Right ventricle myocardium superior (tissue), 1 donor: ENCODE measurements around the gene FUT2. TPM values are rescaled to one million over a fixed set of nuclear protein-coding genes. Genes with fewer than 3 reads are reported as not detected.

ENCODE experiments used
- ATAC-seq: fragments of 200-7000 bp; cut with Tn5 transposase; one replicate; pipeline ENCODE4 v1.9.1; 2020; ENCODE audit warnings: mild to moderate bottlenecking; ENCODE audit not compliant: poor library complexity
- DNase-seq: peaks from one replicate; pipeline ENCODE4 v3.0.0-alpha.2; 2020
- intact Hi-C: fragments of 100-400 bp; cut with DNase I; formaldehyde crosslinking; loops from one replicate; pipeline ENCODE4 v1.11.2; 2022
- total RNA-seq: library from RNA; stranded (reverse); fragmentation: NEBNext Ultra II Directional; extraction: Animal tissue kit (Norgen Biotek cat#: 25700); gene quantifications from one replicate; pipeline ENCODE4 v1.2.1, GENCODE V29; 2021
- donor health status: DM: no; HTN: yes; CAD: no; lungs with severe emphysema.

Gene FUT2
- total RNA-seq, 1 donor from 2014 or later: not detected

DNA sequence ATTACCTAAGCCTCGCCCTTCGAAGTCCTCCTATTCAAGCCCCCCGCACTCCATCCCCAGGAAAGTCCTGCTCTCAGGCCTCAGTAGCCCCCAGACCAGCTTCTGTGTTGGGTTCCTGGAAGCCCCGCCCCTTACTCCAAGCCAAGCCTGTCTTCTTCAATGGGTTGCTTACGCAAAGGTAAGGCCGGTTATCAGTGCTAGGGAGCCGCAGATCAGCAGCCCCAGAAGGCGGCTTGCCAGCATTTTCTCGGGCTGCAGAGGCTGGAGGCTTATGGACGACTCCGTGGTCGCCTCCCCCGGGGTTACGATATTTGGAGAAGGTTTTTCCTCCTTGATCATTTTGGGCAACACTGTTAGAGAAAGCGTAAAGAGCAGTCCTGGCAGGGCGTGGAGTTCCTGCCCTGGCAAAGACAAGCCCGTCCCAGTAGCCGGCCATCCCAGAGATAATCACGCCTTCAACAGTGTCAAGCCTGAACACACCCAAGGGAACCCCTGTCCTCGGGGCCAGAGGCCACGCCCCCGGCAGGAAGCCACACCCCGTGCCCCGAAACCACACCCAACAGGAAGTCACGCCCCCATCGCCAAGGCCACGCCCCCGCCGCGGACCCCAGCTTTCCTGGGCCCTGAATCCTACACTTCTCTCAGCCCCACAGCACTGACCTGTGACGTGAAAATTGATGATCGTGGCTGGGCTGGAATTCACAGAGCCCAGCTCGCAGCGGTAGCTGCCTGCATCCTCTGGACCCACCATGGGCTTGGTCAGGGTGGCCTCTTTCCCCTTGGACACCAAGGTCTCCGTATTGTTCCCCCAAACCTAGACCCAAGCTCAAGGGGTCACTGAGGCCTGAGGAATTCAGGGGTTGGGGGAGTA is 45.6 kb downstream of the FUT2 start:
- peak; percentile 16 for ATAC-seq
- peak; percentile 64 for DNase-seq
- intact Hi-C loops: no loop called here

DNA sequence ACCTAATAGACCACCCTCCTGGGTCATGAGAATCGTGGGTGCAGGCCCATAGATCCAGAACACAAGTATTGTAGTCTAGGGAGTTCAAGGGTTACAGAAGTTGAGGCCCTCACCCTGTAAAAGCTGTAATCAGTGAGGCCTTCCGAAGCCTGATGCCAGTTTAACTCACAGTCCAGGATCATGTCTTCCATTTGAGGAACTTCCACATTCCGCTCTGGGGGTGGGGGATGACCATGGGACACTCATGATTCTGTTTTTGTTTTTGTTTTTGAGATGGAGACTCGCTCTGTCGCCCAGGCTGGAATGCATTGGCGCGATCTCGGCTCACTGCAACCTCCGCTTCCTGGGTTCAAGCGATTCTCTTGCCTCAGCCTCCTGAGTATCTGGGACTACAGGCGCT is 46.3 kb downstream of the FUT2 start:
- intact Hi-C loops: no loop called here
- no peak for DNase-seq
- no peak for ATAC-seq

DNA sequence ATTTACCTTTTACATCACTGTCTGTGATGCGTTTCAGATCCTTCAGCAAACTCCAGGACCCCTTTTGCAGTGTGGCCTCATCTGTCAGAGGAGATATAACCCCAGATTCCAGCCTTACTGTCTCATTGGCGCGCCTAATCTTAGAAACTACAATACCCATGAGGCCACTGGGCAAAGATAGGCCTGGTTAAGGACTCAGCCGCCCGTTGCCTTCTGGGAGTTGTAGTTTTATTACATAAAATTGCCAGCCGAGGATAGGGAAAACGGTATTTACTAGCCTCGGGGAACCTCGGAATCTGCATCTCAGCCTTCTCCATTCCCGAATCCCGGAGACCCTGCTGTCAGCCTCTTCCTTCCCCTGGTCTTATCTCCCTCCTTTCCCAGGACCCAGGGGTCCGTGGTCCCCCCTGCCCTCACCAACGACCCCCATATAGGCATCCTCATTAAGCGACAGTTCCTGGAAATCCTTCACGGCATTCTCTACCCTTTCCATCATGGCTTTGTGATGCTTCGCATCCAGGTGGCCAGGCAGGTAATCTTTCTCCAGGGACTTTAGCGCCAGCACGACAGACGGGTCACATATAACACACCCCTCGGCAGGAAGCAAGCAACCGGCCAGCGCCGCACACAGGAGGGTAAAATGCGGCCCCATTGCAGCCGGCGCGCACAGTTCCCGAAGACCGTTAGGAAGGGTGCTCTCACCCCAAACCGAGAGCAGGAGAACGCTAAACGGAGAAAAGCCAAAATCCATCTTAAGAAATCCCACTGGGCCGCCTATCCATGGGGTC is 49.6 kb downstream of the FUT2 start:
- DNase-seq (peak; percentile 60), ATAC-seq (peak; percentile 61)
- intact Hi-C loops: no loop called here

DNA sequence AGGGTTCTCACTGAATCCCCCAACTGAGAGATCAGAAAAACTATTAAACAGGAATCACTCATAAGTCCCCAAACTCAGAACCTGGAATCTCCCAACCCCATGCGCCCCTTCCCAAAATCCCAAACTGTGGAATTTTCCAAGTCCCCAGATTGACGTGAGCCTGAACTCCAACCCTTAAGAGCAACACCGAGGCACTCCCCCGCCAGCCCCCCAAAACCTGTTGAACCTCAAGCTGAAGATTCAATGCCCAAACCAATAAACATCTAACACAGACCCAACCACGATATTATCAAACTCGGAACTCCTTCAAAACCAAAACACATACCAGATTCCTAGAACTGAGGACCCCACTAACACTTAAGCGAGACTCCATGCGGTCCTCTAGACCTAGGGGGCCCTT is 50.3 kb downstream of the FUT2 start:
- ATAC-seq (no peak), DNase-seq (peak; percentile 9)
- intact Hi-C loops: no loop called here

DNA sequence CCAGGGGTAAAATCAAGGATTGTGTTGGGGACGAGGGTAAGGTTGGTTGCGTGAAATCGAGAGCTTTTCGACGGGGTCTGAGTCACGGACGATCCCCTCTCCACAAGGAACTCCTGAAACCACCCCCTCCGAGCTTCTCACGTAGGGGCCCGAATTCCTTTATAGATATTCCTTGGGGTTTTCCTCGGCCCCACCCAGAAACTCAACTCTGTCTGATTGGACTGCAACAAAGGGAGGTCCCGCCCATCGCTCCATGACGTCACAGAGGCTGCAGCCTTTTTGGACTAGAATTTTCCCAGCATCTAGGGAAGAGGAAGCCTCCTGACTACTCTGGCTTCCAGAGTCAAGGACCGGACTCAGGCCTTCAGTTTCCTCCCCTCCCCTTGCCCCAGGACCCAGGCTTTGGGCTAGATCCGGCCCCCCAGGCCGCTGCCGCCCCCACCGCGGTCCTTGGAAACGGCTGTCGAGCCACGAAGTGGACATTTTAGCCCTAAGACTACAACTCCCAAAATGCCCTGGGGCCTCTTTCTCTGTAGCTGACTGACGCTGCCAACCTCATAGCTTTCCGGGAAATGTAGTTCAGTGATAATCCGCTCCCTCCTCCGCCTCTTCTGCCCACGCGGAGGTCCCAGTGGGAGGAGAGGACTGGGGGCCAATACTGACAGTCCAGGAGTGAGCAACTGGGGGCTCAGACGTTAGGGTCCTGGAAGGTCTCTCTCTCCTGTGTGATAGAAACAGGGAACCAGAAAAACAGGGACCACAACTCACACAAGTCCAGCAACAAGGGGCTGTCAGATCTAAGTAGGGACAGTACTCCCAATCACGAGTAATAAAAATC is 51.2 kb downstream of the FUT2 start, which contains the start of gene IZUMO1:
IZUMO1 (minus strand) TSS at position 172 of the 838 bp plus-strand sequence. CDS start 1,050 bp downstream, outside the sequence.
- intact Hi-C loops: no loop called here
- ATAC-seq (peak; percentile 88), DNase-seq (peak; percentile 90)

DNA sequence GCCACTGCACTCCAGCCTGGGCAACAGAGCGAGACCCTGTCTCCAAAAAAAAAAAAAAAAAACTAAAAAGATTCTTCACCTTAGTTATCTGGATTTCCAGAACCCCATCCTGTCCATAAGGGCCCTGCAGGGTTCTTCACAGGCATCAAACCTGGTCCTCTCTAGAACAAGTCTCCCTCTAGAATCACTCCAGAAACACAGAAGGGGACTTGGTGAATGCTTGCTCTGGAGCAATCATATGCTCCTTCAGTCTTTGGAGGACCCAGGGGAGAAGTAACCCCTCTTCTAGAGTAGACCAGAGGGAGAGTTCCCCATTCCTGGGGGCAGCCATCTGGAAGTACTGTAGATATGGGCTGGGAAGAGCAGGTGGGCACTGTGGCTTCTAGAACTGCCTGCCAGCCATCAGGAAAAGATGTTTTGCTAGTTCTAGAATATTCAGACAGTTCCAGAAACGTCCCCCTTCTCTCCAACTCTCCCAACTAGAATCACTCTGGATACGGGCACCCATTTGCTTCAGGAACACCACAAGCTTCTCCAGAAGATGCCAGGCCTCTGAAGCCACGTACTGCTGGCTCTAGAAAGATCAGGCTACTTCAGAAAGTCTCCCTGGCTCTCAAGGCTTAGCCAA is 53.9 kb downstream of the FUT2 start:
- ATAC-seq: no peak
- no peak for DNase-seq
- intact Hi-C loops: no loop called here

DNA sequence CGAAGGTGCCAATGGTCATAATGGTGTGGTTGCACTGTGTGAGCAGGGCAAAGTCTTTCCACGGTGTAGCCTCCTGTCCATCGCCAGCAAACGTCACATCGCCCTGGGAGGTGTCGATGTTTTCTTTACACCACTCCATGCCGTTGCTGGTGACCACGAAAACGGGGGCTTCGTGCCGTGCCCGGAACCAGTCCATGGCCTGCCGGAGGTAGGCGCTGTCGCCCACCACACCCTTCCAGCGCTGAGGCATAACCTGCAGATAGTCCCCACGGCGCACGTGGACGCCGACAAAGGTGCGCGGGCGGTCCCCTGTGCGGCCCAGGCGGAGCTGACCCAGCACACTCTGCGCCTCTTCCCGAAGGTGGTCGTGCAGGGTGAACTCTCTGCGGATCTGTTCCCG is 54.6 kb downstream of the FUT2 start:
- intact Hi-C loops: no loop called here
- ATAC-seq (no peak), DNase-seq (no peak)

DNA sequence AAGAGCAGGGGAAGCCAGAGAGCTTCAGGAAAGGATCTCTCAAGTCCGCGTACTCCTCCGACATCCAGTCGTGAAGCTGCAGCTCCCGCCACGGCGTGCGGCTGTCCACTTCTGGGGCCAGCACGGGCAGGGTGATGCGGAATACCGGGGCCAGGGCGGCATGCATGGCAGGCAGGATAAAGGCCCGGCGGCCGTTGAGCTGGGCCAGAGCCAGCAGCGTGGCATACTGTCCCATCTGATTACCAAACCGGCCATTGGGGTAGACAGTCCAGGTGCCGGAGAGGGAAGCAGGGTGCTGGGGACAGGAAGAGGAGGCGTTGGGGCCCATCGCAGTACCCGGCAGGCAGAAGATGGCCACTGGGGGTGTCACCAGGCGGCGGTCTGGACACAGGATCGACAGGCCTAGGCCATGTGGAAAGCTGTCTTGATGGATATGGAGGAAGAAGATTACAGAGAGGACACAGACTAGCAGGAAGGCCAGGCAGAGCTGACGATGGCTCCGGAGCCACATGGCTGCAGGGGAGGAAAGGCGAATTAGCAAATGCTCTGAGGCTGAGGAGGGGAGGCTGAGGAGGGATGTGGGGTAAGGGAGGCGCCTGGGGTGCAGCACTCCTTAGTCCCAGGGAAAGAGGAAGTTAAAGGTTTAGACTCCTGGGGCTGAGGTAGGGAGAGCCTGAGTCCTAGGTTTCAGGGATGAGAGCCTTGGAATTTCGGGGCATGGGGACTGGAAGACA is 55.2 kb downstream of the FUT2 start:
- no peak for DNase-seq
- no peak for ATAC-seq
- intact Hi-C loops: no loop called here

DNA sequence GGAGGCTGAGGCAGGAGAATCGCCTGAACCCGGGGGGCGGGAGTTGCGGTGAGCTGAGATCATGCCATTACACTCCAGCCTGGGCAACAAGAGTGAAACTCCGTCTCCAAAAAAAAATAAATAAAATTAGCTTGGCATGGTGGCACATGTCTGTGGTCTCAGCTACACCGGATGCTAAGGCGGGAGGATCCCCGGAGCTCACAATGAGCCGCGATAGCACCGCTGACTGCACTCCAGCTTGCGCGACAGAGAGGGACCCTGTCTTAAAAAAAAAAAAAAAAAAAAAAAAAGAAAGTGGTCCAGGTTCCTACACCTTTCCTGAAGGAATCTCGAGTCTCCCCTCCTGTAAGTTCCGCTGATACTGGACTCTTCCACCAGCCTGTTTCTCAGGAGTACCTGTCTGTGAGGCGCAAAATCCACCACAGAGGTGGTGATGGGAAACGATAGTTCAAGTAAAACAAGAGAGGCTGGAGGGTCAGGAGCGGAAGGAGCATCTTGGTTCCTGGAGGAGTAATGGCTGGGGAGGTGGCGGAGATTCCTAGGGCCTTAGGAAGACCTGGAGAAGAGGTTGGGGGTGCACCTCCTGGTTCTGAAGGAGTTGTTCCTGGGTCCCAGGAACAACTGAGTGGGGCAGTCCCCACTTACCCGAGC is 56.2 kb downstream of the FUT2 start:
- intact Hi-C loops: no loop called here
- DNase-seq (no peak), ATAC-seq (no peak)

DNA sequence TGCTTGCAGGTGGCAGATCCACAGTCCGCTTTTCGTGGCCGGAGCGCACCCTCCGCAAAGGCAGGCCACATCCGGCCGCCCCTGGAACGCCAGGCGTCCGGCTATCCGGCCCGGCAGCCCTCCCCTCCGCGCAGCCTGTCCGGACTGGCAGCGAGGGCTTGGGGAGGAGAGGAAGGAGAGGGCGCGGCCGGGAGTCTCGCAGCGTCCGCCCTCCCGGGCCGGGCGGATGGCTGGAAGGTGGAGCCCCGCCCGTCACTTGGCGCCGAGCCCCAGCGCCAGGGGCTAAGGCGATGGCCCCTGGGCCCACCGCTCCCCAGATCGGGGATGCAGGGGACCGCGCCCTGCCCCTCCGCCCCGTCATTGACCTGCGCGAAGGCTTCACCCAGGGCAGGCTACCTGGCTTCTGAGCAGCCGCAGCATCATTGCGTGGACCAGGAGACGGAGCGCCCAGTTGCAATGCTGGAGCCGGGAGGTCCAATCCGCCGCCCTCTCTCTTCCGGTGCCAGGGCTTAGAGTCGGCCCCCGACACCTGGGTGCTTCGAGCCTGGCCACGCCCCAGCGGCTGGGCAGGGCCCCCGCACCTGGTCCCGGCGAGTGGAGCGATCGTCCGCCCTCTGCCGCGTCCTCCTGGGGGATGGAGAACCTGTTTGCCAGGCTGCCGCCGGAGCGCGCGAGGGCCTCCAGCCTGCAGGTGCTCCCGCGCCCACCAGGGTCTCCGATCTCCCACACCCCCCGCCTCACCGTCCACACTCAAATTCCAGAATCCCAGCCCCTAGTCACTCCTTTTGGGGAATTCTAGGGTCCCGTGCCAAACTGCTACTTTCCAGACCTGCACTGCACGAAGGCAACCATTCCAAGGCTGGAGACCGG is 57.0 kb downstream of the FUT2 start, which contains the start of gene FUT1:
FUT1 (minus strand) TSS at position 146 of the 870 bp plus-strand sequence. CDS start 1,360 bp downstream, outside the sequence.
- peak; percentile 79 for ATAC-seq
- intact Hi-C loops: no loop called here
- peak; percentile 82 for DNase-seq

DNA sequence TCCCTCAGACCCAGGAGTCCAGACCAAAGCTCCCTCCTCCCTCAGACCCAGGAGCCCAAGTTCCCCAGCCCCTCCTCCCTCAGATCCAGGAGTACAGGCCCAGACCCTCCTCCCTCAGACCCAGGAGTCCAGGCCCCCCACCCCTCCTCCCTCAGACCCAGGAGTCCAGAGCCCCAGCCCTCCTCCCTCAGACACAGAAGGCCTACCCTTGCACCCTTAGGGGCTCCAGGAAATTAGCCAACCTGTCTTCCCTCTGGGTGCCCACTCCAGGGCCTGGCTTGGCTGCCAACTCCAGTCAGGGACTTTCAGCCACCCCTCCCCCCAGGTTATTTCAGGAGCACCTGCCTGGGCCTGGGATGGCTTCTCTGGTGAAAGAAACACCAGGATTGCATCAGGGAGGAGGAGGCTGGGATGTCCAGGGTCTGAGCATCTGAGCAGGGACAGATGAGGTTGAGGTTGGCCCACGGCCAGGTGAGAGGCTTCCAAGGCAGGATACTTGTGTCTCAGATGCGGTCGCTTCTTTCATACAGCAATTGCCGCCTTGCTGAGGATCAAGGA is 59.4 kb downstream of the FUT2 start, which contains the start of gene FGF21:
FGF21 (plus strand) TSS at position 441 of the 558 bp plus-strand sequence. CDS start 713 bp downstream, outside the sequence.
- no peak for DNase-seq
- ATAC-seq: no peak
- intact Hi-C loops: no loop called here

Other genes starting within 250 kb of the FUT2 start
- gene GRWD1, start 250.0 kb upstream of the FUT2 start, total RNA-seq: 16.9 TPM
- gene KCNJ14, start 240.4 kb upstream of the FUT2 start, total RNA-seq: 0.24 TPM
- 29.8 TPM for gene CYTH2, start 226.6 kb upstream of the FUT2 start, total RNA-seq
- gene LMTK3, start 184.1 kb upstream of the FUT2 start, total RNA-seq: 0.70 TPM
- 0.22 TPM for gene SULT2B1, start 143.8 kb upstream of the FUT2 start, total RNA-seq
- gene SPACA4, start 89.2 kb upstream of the FUT2 start, total RNA-seq: not detected
- not detected for gene FAM83E, start 80.9 kb upstream of the FUT2 start, total RNA-seq
- gene RPL18, start 76.8 kb upstream of the FUT2 start, total RNA-seq: 526 TPM
- 7.6 TPM for gene SPHK2, start 76.5 kb upstream of the FUT2 start, total RNA-seq
- gene DBP, start 58.6 kb upstream of the FUT2 start, total RNA-seq: 14.5 TPM
- 7.5 TPM for gene CA11, start 49.8 kb upstream of the FUT2 start, total RNA-seq
- gene NTN5, start 23.0 kb upstream of the FUT2 start, total RNA-seq: not detected
- gene MAMSTR, start 23.8 kb downstream of the FUT2 start, total RNA-seq: 4.8 TPM
- 15.1 TPM for gene RASIP1, start 44.6 kb downstream of the FUT2 start, total RNA-seq
- gene IZUMO1, start 50.9 kb downstream of the FUT2 start, total RNA-seq: 0.73 TPM
- gene FUT1, start 56.7 kb downstream of the FUT2 start, total RNA-seq: 1.8 TPM
- gene FGF21, start 59.6 kb downstream of the FUT2 start, total RNA-seq: not detected
- 59.5 TPM for gene BCAT2, start 115.1 kb downstream of the FUT2 start, total RNA-seq
- 1.9 TPM for gene HSD17B14, start 140.5 kb downstream of the FUT2 start, total RNA-seq
- 17.7 TPM for gene PLEKHA4, start 172.6 kb downstream of the FUT2 start, total RNA-seq
- gene PPP1R15A, start 176.4 kb downstream of the FUT2 start, total RNA-seq: 60.4 TPM
- not detected for gene TULP2, start 202.8 kb downstream of the FUT2 start, total RNA-seq
- 237 TPM for gene NUCB1, start 204.3 kb downstream of the FUT2 start, total RNA-seq
- gene DHDH, start 237.7 kb downstream of the FUT2 start, total RNA-seq: not detected